ENCODE results near the gene CRACDL.

- TF ChIP-seq, protein P1, sequence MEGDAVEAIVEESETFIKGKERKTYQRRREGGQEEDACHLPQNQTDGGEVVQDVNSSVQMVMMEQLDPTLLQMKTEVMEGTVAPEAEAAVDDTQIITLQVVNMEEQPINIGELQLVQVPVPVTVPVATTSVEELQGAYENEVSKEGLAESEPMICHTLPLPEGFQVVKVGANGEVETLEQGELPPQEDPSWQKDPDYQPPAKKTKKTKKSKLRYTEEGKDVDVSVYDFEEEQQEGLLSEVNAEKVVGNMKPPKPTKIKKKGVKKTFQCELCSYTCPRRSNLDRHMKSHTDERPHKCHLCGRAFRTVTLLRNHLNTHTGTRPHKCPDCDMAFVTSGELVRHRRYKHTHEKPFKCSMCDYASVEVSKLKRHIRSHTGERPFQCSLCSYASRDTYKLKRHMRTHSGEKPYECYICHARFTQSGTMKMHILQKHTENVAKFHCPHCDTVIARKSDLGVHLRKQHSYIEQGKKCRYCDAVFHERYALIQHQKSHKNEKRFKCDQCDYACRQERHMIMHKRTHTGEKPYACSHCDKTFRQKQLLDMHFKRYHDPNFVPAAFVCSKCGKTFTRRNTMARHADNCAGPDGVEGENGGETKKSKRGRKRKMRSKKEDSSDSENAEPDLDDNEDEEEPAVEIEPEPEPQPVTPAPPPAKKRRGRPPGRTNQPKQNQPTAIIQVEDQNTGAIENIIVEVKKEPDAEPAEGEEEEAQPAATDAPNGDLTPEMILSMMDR (IDR thresholded peaks at IDR 0.05; ENCODE audit: low read depth, low read length): no peak
- no peak for TF ChIP-seq EZH2phosphoT487 (IDR thresholded peaks at IDR 0.05; ENCODE audit: low read depth)
Observed at GRCh38 chr2:98772536-98772935, 163.5 kb downstream of the CRACDL start.
